Activated CD8-positive, alpha-beta T cell treated with anti-CD3 and anti-CD28 coated beads, Interleukin-2, amount 10 ng/mL, durations not matched to agents 7 days and 5 days (primary cell): ENCODE measurements around the gene RACK1. TPM values are rescaled to one million over a fixed set of nuclear protein-coding genes. Genes with fewer than 3 reads are reported as not detected.
"Not testable (repeated sequence)": the region's sequence is repeated elsewhere in the genome, so short reads cannot be mapped to it uniquely, and the experiment has no call there.

Source experiments
- ATAC-seq: fragments of 150-1000 bp; cut with Tn5 transposase; one replicate; pipeline ENCODE4 v1.10.0; 2021; ENCODE audit warnings: moderate library complexity
- CTCF ChIA-PET: fragments of 350-600 bp; sonication (Branson Sonifier 250); formaldehyde crosslinking; loops from one replicate; lab custom pipeline; 2021; ENCODE audit warnings: antibody characterized with exemption; lab: Charles Lee
- POLR2A ChIA-PET: fragments of 350-600 bp; sonication (Branson Sonifier 250); formaldehyde crosslinking; loops from one replicate; lab custom pipeline; 2021; ENCODE audit warnings: antibody characterized with exemption; lab: Charles Lee
- DNase-seq: peaks from one replicate; pipeline ENCODE4 v3.0.0-alpha.2; 2020
- H3K27ac Mint-ChIP-seq: one replicate; pipeline ENCODE4 v1.8.0; 2021; ENCODE audit warnings: mild to moderate bottlenecking, mixed read lengths
- H3K27me3 Mint-ChIP-seq: one replicate; pipeline ENCODE4 v1.8.0; 2021; ENCODE audit warnings: low read depth, mixed read lengths
- H3K36me3 Mint-ChIP-seq: one replicate; pipeline ENCODE4 v1.8.0; 2021; ENCODE audit warnings: low read depth, mixed read lengths
- H3K4me1 Mint-ChIP-seq: one replicate; pipeline ENCODE4 v1.8.0; 2021; ENCODE audit warnings: low read depth, mixed read lengths
- H3K4me3 Mint-ChIP-seq: one replicate; pipeline ENCODE4 v1.8.0; 2021; ENCODE audit warnings: mild to moderate bottlenecking, mixed read lengths
- H3K9me3 Mint-ChIP-seq: one replicate; pipeline ENCODE4 v1.8.0; 2022; ENCODE audit warnings: mixed read lengths; ENCODE audit not compliant: insufficient read depth
- total RNA-seq, 2 experiments: library from RNA; stranded (reverse); gene quantifications; one replicate each; pipeline ENCODE4 v1.2.3, GENCODE V29; 2021

RACK1 gene
- 1,000 to 10,000 TPM; 1,796 to 1,942 TPM for total RNA-seq

- H3K27me3 Mint-ChIP-seq = no peaks in the 10 kb centered on the region
- POLR2A ChIA-PET = interaction anchor here (0.9 to 11.1 kb wide), 9 partner anchors 9 to 74 kb away, joined by 3 to 157 read pairs (median 8); partner anchors contain the start of genes TRIM41 and TRIM52
- no peaks in the 10 kb centered on the region for H3K9me3 Mint-ChIP-seq
- H3K4me3 Mint-ChIP-seq = peak within 1 kb of the TSS; percentile 98
- CTCF ChIA-PET = interaction anchor here (0.8 to 2.7 kb wide), 5 partner anchors 9 to 55 kb away, joined by 3 to 9 read pairs (median 4); partner anchors contain the start of genes TRIM41 and TRIM52
- peaks cover 58% of the 10 kb centered on the region for H3K36me3 Mint-ChIP-seq
- H3K27ac Mint-ChIP-seq = peak within 1 kb of the TSS; percentile 99
- DNase-seq (peak; percentile 94), ATAC-seq (peak; percentile 72)
- peaks cover 63% of the 10 kb centered on the region for H3K4me1 Mint-ChIP-seq
These were observed at the start of gene RACK1 for GRCh38 chr5:181243564-181244343. TSS of gene RACK1 (minus strand) at chr5:181243906. CDS start at chr5:181243800, 106 bp downstream.

GRCh38 chr5:181287331-181287730, 43.6 kb upstream of the RACK1 start:
- H3K9me3 Mint-ChIP-seq, H3K27ac Mint-ChIP-seq, H3K4me3 Mint-ChIP-seq, ATAC-seq, H3K27me3 Mint-ChIP-seq, CTCF ChIA-PET, H3K36me3 Mint-ChIP-seq, DNase-seq, H3K4me1 Mint-ChIP-seq: not testable (repeated sequence)
- POLR2A ChIA-PET = interaction anchor here (0.9 kb wide), 1 partner anchor 114 kb away, joined by 4 read pairs; no protein-coding TSS in a partner anchor

- H3K4me3 Mint-ChIP-seq, H3K27ac Mint-ChIP-seq, H3K4me1 Mint-ChIP-seq, H3K36me3 Mint-ChIP-seq, DNase-seq, H3K27me3 Mint-ChIP-seq, H3K9me3 Mint-ChIP-seq, ATAC-seq, CTCF ChIA-PET, POLR2A ChIA-PET: not testable (repeated sequence)
These were observed 42.4 kb upstream of the RACK1 start for GRCh38 chr5:181285962-181286705.

- CTCF ChIA-PET, H3K27me3 Mint-ChIP-seq, H3K36me3 Mint-ChIP-seq, DNase-seq, H3K27ac Mint-ChIP-seq, ATAC-seq, H3K4me1 Mint-ChIP-seq, H3K9me3 Mint-ChIP-seq, H3K4me3 Mint-ChIP-seq, POLR2A ChIA-PET: not testable (repeated sequence)
These were observed 40.4 kb upstream of the RACK1 start for GRCh38 chr5:181283841-181284755.

DNA sequence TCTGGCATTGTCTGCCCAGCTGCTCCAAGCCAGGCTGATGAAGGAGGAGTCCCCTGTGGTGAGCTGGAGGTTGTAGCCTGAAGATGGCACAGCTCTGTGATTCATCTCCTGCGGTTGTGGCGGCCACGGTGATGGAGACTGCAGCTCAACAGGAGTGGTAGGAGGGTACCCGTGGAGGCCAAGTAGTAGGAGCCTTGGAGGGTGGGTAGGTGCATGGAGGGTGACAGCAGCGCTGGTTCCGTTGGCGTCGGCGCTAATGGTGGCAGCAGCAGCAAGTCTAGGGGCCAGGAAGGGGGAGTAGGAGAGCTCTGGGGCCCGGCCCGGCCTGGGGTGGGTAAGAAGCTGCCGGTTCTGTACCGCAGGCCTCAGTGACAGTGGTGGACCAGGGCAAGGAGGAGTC, 39.6 kb upstream of the RACK1 start:
- no peak for DNase-seq
- Mint-ChIP-seq H3K36me3 (no peaks in the 10 kb centered on the region), H3K27ac (no peak overlapping the region), H3K4me1 (peaks cover 5% of the 10 kb centered on the region), H3K4me3 (no peak overlapping the region), H3K27me3 (no peaks in the 10 kb centered on the region), H3K9me3 (no peaks in the 10 kb centered on the region)
- ChIA-PET POLR2A (no interaction called here), CTCF (interaction anchor here (0.7 kb wide), 1 partner anchor 23 kb away, joined by 3 read pairs; the partner anchor contains the start of gene TRIM52)
- ATAC-seq = no peak

DNA sequence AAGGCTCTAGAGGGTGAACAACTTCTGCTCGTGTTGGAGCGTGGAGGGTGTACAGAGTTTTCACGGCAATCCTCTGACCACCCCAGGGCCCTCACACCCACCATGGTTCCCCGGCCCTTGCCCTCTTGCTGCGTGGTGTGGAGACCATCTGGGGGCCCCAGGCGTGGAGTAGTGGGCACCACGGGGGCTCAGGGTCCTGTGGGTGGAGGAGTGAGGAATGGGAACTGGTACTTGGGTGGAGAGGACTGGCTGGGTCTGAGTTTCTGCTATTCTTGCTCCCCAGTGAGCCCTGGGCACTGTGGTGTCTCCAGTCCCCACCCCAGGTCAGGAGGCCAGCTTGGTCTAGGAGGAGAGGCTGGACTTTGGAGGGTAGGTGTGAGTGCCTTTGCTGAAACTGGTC, 39.2 kb upstream of the RACK1 start:
- POLR2A ChIA-PET = no interaction called here
- Mint-ChIP-seq H3K9me3 (no peaks in the 10 kb centered on the region), H3K27ac (no peak overlapping the region), H3K27me3 (no peaks in the 10 kb centered on the region), H3K4me1 (peaks cover 5% of the 10 kb centered on the region), H3K36me3 (no peaks in the 10 kb centered on the region), H3K4me3 (no peak overlapping the region)
- DNase-seq (no peak), ATAC-seq (no peak)
- CTCF ChIA-PET = interaction anchor here (0.7 kb wide), 1 partner anchor 22 kb away, joined by 3 read pairs; the partner anchor contains the start of gene TRIM52

DNA sequence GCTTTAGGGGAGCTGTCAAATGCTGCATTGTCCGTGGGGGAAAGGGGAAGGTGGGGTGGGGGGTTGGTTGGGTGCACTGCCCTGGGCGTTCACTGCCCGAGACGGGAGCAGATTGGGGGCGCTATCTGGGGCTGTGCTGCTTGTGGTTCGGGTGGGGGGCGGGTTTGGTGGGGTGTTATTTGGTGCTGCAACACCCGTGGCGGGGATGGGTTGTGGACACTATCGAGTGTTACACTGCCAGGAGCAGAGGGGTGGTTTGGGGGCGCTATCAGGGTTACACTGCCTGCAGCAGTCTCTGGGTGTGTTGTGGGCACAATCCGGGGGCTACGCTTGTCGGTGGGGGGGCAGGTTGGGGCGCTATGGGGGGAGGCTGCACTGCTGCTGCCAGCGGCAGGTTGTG, 38.7 kb upstream of the RACK1 start:
- POLR2A ChIA-PET, H3K27me3 Mint-ChIP-seq, H3K36me3 Mint-ChIP-seq, H3K4me3 Mint-ChIP-seq, CTCF ChIA-PET, DNase-seq, H3K9me3 Mint-ChIP-seq, H3K4me1 Mint-ChIP-seq, H3K27ac Mint-ChIP-seq, ATAC-seq: not testable (repeated sequence)

- no peak overlapping the region for H3K27ac Mint-ChIP-seq
- H3K4me1 Mint-ChIP-seq = peaks cover 5% of the 10 kb centered on the region
- ATAC-seq (no peak), DNase-seq (no peak)
- ChIA-PET CTCF (no interaction called here), POLR2A (no interaction called here)
- no peak overlapping the region for H3K4me3 Mint-ChIP-seq
- no peaks in the 10 kb centered on the region for H3K36me3 Mint-ChIP-seq
- no peaks in the 10 kb centered on the region for H3K27me3 Mint-ChIP-seq
- H3K9me3 Mint-ChIP-seq = no peaks in the 10 kb centered on the region
These were observed 38.2 kb upstream of the RACK1 start for GRCh38 chr5:181281984-181282316.

- H3K9me3 Mint-ChIP-seq = no peaks in the 10 kb centered on the region
- ATAC-seq (no peak), DNase-seq (no peak)
- no peaks in the 10 kb centered on the region for H3K27me3 Mint-ChIP-seq
- no peak overlapping the region for H3K27ac Mint-ChIP-seq
- peaks cover 5% of the 10 kb centered on the region for H3K4me1 Mint-ChIP-seq
- ChIA-PET CTCF (no interaction called here), POLR2A (no interaction called here)
- H3K4me3 Mint-ChIP-seq = no peak overlapping the region
- no peaks in the 10 kb centered on the region for H3K36me3 Mint-ChIP-seq
These were observed 37.6 kb upstream of the RACK1 start for GRCh38 chr5:181281077-181281983.

DNA sequence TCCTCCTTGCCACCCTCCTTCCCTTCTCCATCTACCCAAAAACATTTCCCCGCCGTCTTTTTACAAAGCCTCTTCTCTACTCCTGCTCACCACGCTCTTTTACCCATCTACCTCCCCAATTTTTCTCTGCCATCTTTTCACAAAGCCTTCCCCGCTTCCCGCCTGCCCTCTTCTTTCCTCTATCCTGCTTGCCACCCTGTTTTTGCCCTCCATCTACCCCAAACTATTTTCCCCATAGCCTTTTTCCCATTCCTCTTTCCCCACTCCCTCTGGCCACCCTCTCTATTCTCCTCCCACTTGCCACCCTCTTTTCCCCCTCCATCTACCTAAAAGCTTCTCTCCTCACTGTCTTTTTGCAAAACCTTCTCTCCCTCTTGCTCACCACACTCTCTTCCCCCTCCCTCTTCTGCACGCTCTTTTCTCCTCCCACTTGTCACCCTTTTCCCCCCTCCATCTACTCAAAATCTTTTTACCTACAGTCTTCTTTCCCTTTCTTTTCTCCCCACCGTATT, 36.6 kb upstream of the RACK1 start:
- H3K27me3 Mint-ChIP-seq = no peaks in the 10 kb centered on the region
- ChIA-PET POLR2A (no interaction called here), CTCF (no interaction called here)

More for the DNA sequence above, 36.6 kb upstream of the RACK1 start:
- Mint-ChIP-seq H3K36me3 (no peaks in the 10 kb centered on the region), H3K4me3 (no peak overlapping the region), H3K27ac (no peak overlapping the region), H3K4me1 (peaks cover 5% of the 10 kb centered on the region), H3K9me3 (no peaks in the 10 kb centered on the region)
- ATAC-seq = no peak
- DNase-seq = no peak
